Upper lobe of left lung (tissue), 6 donors: Measurements from ENCODE around the gene MAP2K7. TPM values are rescaled to one million over a fixed set of nuclear protein-coding genes. Genes with fewer than 3 reads are reported as not detected.
A peak's percentile ranks its signal among the peaks of the same experiment; 100 is the strongest.

Source experiments
- ATAC-seq, 2 donors: fragments of 200-7000 bp; cut with Tn5 transposase; one replicate each; pipeline ENCODE4 v1.9.1; 2022; ENCODE audit warnings: mild to moderate bottlenecking in 2 of 2, moderate library complexity in 2 of 2; ENCODE audit not compliant: low FRiP score in 2 of 2
- DNase-seq, 2 donors: peaks; one replicate each; pipeline ENCODE4 v3.0.0-alpha.2; 2019 to 2020
- H3K27ac ChIP-seq, 4 donors: fragments of 200-600 bp; sonication (generic); one replicate each; pipeline ENCODE4 v1.5.1; 2016 to 2019
- H3K27me3 ChIP-seq, 4 donors: fragments of 200-600 bp; sonication (generic); one replicate each; pipeline ENCODE4 v1.5.1; 2017 to 2019
- H3K36me3 ChIP-seq, 4 donors: fragments of 200-600 bp; sonication (generic); one replicate each; pipeline ENCODE4 v1.5.1; 2016 to 2019
- H3K4me1 ChIP-seq, 4 donors: fragments of 200-600 bp; sonication (generic); one replicate each; pipeline ENCODE4 v1.5.1; 2018 to 2019
- H3K4me3 ChIP-seq, 4 donors: fragments of 200-600 bp; sonication (generic); one replicate each; pipeline ENCODE4 v1.5.1; 2017 to 2019; ENCODE audit warnings: mild to moderate bottlenecking in 2 of 4, moderate library complexity in 1 of 4
- H3K9me3 ChIP-seq, 4 donors: fragments of 200-600 bp; sonication (generic); one replicate each; pipeline ENCODE4 v1.5.1; 2018 to 2019
- CTCF ChIP-seq, 6 experiments: fragments of 450-650 bp in 4 of 6; fragments of 200-600 bp in 2 of 6; sonication (generic) in 2 of 6; IDR thresholded peaks; one replicate each; pipeline ENCODE4 v1.5.1; 2016 to 2019; ENCODE audit warnings: antibody characterized with exemption in 6 of 6
- EP300 ChIP-seq, 4 donors: sonication (generic); formaldehyde crosslinking; IDR thresholded peaks; one replicate each; pipeline ENCODE4 v1.5.1; 2017; ENCODE audit warnings: antibody characterized with exemption in 4 of 4, control low read depth in 2 of 4
- POLR2A ChIP-seq, 4 donors: fragments of 450-650 bp; IDR thresholded peaks; one replicate each; pipeline ENCODE4 v1.5.1; 2016 to 2017; ENCODE audit warnings: antibody characterized with exemption in 4 of 4, mild to moderate bottlenecking in 2 of 4
- POLR2AphosphoS5 ChIP-seq, 2 donors: sonication (generic); formaldehyde crosslinking; IDR thresholded peaks; one replicate each; pipeline ENCODE4 v1.5.1; 2017; ENCODE audit warnings: antibody characterized with exemption in 2 of 2
- WGBS, 2 donors: methylation state at CpG; one replicate each; pipeline ENCODE4 v1.1.5; 2017 to 2018; 5-methylcytosine and 5-hydroxymethylcytosine counted together
- total RNA-seq, 6 donors: library from RNA; depleted of rRNA in 4 of 6; stranded (reverse); fragments of >200 nt in 4 of 6; gene quantifications; one replicate each; pipeline versions ENCODE4 v1.1.0 to v1.2.1, GENCODE V29; 2016 to 2021
- donor health status: DM: no; HTN: no; CAD: no; lungs with moderate emphysema.
- donor health status: DM: no; HTN: yes; CAD: no; lungs with severe emphysema.

MAP2K7 gene
- total RNA-seq, 6 donors from 2014 or later = 21.1 to 61.8 (median 33.0) TPM

DNA sequence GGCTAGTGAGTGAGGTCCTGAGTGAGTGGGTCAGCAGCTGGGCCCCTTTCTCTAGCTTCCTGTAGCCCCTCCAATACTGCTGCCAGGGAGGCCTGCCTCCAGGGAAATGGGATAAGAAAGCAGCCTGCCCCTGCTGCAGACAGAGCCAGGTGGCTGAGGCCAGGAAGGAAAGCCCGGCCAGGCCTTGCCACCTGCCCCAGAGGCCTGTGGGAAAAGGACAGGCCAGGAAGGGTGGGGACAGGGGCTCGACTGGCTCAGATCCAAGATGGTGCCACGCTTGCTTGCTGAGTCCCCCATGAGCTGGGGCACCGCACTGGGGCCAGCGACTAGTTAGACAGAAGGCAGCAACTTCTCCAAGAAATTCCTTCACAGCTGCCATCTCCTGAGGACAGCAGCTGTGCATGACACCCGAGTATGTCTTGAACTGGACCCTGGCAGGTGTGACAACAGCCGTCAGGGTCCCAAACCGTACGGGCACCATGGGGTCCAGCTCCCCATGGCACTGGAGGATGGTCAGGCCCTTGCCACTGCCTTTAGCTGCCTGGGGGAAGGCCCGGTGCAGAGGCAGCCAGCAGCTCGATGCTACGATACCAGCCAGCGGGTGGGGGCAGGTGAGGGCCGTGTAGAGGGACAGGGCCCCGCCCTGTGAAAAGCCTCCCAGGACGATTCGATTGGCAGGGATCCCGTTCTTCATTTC is 24.4 kb upstream of the MAP2K7 start:
- ATAC-seq = peak in 1 of 2 donors; percentile 42
- peaks cover 0 to 6% (median 5%) of the 10 kb centered on the region in 4 donors for H3K4me1 ChIP-seq
- H3K4me3 ChIP-seq = no peak overlapping the region
- 73 to 81% methylated on average over 4 to 18 of the region's 18 CpGs for WGBS, 2 donors
- H3K27me3 ChIP-seq = peaks cover 0 to 9% (median 4%) of the 10 kb centered on the region in 4 donors
- H3K36me3 ChIP-seq = no peaks in the 10 kb centered on the region
- DNase-seq = no peak
- no peak for TF ChIP-seq EP300 (IDR thresholded peaks at IDR 0.05)
- no peak for TF ChIP-seq POLR2AphosphoS5 (IDR thresholded peaks at IDR 0.05)
- no peak for TF ChIP-seq CTCF (IDR thresholded peaks at IDR 0.05)
- no peak for TF ChIP-seq POLR2A (IDR thresholded peaks at IDR 0.05)
- H3K9me3 ChIP-seq = no peaks in the 10 kb centered on the region
- no peak overlapping the region for H3K27ac ChIP-seq

GRCh38 chr19:7879836-7880235 is 23.8 kb upstream of the MAP2K7 start:
- Histone ChIP-seq H3K4me3 (no peak overlapping the region), H3K36me3 (no peaks in the 10 kb centered on the region), H3K27me3 (peaks cover 0 to 3% (median under 1%) of the 10 kb centered on the region in 4 donors), H3K27ac (no peak overlapping the region), H3K4me1 (peaks cover 0 to under 1% (median 0%) of the 10 kb centered on the region in 4 donors), H3K9me3 (no peaks in the 10 kb centered on the region)
- TF ChIP-seq POLR2AphosphoS5 (IDR thresholded peaks at IDR 0.05) (no peak), POLR2A (IDR thresholded peaks at IDR 0.05) (no peak), EP300 (IDR thresholded peaks at IDR 0.05) (no peak), CTCF (IDR thresholded peaks at IDR 0.05) (no peak)
- no peak for DNase-seq
- WGBS, 2 donors = 79 to 84% methylated on average over 19 of the region's 19 CpGs
- no peak for ATAC-seq

DNA sequence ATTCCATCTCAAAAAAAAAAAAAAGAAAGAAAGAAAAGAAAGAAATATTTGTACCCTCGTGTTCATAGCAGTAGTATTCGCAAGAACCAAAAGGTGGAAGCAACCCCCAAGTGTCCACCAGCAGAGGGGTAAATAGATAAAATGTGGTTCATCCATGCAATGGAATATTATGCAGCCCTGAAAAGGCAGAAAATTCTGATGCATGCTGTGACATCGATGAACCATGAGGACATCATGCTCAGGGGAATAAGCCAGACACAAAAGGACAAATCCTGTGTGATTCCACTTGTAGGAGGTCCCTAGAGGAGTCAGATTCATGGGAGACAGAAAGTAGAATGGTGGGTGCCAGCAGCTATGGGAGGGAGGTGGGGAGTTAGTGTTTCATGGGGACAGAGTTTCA is 21.8 kb upstream of the MAP2K7 start:
- ATAC-seq (no peak), DNase-seq (no peak)
- Histone ChIP-seq H3K36me3 (no peaks in the 10 kb centered on the region), H3K27ac (no peak overlapping the region), H3K9me3 (no peaks in the 10 kb centered on the region), H3K4me3 (no peak overlapping the region), H3K4me1 (no peaks in the 10 kb centered on the region), H3K27me3 (no peaks in the 10 kb centered on the region)
- no peak for TF ChIP-seq CTCF (IDR thresholded peaks at IDR 0.05)
- TF ChIP-seq POLR2AphosphoS5 (IDR thresholded peaks at IDR 0.05) = no peak
- no peak for TF ChIP-seq POLR2A (IDR thresholded peaks at IDR 0.05)
- no peak for TF ChIP-seq EP300 (IDR thresholded peaks at IDR 0.05)
- 89 to 93% methylated on average over 3 of the region's 3 CpGs for whole genome bisulfite sequencing, 2 donors

DNA sequence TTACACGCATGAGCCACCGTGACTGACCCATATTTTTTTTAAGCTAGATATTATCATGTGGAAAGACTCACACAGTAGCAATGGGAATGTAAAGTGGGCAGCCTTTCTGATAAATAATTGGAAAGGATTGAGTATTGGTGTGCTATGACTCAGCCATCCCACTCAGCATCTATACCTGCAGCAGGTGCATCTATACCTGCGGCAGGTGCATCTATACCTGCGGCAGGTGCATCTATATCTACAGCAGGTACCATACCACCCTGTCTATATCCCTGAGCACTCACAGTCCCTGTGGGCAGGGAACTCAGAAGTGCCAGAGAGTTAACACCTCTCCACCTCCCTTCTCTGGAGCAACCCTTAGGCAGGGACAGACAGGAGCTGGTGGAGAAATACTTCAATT is 20.6 kb upstream of the MAP2K7 start:
- ATAC-seq (no peak), DNase-seq (no peak)
- Histone ChIP-seq H3K4me1 (peaks cover 0 to 6% (median 2%) of the 10 kb centered on the region in 4 donors), H3K9me3 (no peaks in the 10 kb centered on the region), H3K27me3 (peaks cover 0 to 2% (median under 1%) of the 10 kb centered on the region in 4 donors), H3K27ac (no peak overlapping the region), H3K4me3 (no peak overlapping the region), H3K36me3 (no peaks in the 10 kb centered on the region)
- no peak for TF ChIP-seq CTCF (IDR thresholded peaks at IDR 0.05)
- TF ChIP-seq POLR2AphosphoS5 (IDR thresholded peaks at IDR 0.05) = no peak
- no peak for TF ChIP-seq POLR2A (IDR thresholded peaks at IDR 0.05)
- no peak for TF ChIP-seq EP300 (IDR thresholded peaks at IDR 0.05)
- 91 to 94% methylated on average over 2 to 4 of the region's 4 CpGs for WGBS, 2 donors
